NOMO-1 treated with dmso at 0.1 percent for 144 hours (cell line): Measurements from ENCODE around the gene PSTK.

ENCODE experiments used
- DNase-seq: peaks from one replicate; lab custom pipeline; 2025; ENCODE audit not compliant: unreplicated experiment; lab: John Stamatoyannopoulos, UW

Gene PSTK

DNA sequence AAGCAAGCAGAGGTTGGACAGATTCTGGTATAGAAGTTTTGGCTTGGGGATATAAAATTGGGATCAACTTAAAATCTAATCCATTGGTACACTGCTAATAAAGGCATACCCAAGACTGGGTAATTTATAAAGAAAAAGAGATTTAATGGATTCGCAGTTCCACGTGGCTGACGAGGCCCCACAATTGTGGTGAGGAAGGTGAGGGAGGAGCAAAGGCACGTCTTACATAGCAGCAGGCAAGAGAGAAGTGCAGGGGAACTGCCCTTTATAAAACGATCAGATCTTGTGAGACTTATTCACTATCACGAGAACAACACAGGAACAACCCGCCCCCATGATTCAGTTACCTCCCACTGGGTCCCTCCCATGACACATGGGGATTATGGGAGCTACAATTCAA is 38.3 kb downstream of the PSTK start:
- DNase-seq: no peak

DNA sequence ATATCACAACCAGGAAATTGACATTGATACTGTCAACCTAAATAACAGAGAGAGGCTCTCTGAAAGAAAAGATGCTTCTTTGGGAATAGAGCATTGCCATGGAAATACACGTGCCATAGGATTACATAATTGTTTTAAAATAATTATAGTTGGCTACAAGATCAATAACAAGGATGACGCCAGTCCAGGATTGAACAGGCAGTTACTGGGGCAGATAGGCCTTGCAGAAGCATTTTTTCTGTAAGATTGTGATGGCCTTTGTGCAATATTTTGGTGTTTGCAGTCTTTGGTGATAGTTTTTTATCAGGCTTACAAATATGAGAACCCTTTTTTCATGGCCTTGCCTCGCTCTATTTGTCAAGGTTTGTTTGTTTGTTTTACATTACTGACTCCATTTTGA is 39.1 kb downstream of the PSTK start:
- no peak for DNase-seq

DNA sequence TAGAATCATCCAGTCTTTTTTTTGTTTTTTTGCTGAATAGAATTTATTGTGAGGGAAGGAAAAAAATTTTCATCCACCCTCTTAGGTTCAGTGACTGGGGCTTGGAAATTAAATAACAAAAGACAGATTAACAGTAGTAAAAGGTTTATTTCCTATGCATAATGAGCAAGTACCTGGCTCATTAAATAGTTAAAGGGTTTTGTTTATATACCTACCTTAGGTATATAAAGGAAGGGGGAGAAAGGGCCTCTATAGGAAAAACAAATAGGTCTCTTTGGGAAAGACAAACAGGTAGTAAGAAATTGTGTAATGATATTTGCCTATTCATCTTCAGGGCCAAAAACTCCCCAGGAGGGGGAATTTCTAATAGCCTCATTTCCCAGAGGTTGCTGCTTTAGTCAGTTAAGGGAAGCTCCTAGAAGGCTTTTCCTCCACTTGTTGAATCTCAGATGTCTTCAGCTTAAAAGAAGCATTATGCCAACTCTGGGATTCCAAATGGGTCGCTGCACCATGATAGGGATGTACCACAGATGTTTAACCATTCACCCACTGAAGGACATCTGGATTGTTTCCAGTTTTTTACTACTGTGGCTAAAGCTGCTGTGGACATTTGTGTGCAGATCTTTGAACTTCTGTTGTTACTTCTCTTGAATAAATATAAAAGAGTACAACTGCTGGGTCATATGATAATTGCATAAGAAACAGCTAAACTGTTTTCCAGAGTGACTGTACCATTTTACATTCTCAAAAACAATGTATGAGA is 39.9 kb downstream of the PSTK start:
- no peak for DNase-seq

DNA sequence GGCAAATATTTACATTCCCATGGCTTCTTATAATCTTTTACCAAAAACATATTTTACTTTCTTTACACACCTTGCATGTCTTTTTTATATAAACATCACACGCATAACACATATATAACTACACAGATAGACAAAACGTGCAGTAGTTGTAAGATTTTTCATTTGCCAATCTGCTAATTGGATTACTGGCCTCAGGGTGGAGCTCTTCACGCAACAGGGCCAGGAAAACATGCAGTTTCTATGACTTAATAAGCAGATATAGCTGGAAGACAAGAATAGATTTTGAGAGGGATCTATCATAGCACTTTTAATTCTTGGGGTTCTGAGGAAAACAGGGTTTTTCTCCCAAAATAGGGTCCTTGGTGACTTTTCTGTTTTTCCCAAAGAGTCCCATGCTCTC is 41.3 kb downstream of the PSTK start:
- DNase-seq: no peak

DNA sequence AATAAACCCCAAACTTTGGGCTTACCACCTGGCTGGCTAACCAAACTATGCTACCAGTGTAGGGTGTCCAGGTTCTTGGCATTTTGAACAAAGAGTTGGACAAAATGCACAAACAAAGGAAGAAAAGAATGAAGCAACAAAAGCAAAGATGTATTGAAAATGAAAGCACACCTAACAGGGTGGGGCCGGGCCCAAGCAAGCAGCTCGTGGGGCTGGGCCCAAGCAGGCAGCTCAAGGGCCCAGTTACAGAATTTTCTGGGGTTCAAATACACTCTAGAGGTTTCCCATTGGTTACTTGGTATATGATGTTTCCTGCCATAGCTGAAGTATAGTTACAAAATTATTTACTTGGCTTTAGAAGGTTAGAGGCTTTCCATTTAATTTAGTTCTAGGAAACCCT is 44.3 kb downstream of the PSTK start:
- DNase-seq: no peak

DNA sequence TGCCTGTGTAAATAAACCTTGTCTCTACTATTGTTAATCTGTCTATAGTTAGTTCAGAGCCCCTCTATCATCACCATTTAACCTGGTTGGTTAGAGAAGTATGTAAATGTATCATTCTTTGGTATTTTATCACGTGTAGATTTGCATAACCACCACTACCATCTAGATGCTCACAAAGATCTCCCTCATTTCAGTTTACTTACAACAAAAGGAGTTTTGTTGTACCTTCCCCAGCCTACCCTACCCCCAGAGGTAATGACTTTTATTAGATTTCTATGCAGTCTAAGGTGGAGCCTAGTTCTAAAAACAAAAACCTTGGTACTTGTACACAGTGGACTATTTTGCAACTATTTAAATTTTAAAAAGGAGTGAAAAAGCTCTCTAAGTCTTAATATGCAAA is 46.1 kb downstream of the PSTK start:
- DNase-seq: no peak

DNA sequence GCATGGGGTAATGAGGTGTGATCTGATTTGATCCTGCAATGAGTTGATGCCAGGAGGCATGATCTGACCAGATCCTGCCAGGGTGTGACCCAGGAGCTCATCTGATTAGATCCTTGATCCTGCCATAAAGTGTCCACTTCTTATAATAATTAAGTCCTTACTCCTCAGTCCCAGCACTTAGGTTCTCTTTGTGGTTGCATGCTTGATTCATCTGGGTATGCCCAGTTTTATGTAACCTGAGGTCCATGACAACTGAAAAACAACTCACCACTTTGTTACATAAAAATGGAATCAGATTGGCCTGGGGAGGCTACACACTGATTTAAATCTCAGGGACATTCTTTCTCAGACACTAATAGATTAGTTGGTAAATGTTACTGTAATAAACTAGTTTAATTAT is 47.7 kb downstream of the PSTK start:
- DNase-seq: no peak

DNA sequence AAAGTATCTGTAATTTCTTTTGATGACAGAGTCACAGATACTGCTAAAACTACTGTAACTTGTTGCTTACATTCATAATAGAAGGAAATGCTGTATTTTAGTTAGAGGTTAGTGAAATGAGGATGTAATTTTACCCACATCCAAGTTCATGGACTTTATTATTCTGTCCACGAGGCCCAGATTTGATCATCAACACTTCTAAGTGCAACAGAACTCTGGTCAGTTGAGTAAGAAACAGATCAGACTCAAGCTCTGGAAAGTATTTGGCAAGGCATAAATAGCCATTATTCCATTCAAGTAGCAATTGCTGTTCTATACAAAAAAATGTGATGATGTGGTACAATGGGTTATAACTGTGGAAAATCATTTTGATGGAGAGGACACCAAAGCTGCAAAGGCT is 50.9 kb downstream of the PSTK start:
- no peak for DNase-seq

DNA sequence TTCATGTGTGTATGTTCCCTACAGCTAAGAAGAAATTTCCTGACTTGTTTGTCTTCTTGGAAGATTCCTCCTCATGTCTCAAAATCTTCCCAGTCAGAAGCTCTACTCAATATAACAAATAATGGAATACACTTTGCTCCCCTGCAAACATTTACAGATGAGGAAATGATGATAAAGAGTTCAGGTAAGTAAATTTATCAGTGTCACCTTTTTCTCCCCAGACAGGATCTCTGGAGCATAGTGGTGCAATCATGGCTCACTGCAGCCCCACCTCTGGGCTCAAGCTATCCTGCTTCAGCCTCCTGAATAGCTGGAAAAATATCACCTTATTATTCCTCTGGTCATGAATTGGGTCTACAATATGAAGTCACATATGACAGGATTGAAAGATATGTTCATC is 54.1 kb downstream of the PSTK start:
- no peak for DNase-seq

DNA sequence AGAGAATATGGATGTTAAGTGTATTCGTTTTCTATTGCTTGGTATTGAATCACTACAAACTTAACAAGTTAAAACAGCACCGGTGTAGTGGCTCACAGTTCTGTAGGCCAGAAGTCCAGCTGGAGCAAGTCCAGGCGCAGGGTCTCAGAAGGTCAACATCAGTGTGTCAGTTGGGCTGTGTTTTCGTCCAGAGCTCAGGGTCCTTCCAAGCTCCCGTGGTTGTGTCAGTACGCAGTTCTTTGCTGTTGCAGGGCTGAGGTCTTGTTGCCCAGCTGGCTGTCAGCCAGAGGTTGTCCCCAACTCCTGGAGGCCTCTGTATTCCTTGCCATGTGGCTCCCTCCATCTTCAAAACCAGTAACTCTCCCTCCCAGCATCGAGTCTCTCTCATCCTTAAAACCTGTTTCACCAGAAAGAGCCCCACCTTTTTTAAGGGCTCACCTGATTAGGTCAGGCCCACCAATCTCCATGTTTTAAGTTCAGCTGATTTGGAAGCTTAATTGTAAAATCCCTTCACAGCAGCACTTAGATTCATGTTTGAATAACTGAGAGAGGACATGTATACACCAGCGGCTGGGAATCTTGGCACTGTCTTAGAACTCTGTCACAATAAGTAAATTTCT is 55.4 kb downstream of the PSTK start:
- DNase-seq: no peak

DNA sequence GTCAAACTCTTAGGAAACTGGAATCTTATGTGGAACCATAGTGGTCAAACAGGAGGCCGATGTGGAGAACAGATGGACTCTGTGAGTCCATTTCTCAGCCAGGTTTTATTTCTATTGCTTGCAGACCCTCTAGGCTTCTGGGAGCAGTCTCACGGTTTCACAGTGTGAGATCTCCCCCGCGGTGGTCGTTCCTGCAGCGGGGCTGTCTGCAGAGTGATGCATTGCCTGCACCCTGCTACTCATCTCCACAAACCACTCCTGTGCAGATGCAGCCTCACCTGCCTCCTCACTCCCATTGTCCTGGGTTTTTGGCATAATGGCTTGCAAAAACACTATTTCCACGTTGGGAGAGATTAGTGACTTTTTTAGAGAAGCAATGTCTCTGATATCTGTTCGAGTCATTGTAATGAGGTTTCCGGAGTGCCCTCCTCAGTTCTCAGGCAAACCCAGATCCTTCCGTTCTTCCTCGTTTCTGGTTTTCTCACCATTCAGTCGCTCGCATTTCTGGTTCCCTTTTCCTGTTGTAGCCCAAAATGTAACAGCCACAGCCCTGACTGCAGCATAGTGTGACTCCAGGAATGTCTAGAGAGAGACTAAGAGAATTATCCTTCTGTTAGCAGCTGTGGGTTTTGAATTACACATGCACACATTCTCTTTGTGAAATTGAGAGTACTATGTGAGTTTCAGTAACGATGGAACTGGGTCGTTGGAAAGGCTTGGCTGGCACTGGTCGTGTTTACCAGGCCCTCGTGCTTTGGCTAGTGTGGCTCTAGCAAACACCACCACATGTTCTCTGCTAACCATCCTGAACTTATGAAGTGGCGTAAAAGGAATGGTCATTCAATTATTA is 58.8 kb downstream of the PSTK start:
- no peak for DNase-seq

DNA sequence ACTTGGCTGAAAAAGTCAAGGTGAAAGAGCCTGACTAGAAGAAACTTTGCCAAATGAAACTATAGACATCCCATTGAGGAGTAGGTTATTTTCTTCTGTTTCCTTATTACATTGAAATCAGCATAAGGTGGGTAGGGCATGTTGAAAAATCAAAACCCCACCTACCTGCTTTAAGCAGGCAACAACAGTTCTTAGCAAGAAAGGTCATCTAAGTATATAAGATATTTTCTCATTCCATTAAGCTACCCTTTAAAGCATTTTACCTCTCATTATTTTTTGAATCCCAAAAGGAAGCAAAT is 59.4 kb downstream of the PSTK start:
- DNase-seq: no peak
